Peyer's patch (tissue), 4 donors: ENCODE results near the gene KLHL13. TPM values are rescaled to one million over a fixed set of nuclear protein-coding genes. Genes with fewer than 3 reads are reported as not detected.

Experiments used
- DNase-seq, 3 donors: peaks; one replicate each; pipeline ENCODE4 v3.0.0-alpha.2; 2017 to 2019
- H3K27ac ChIP-seq, 4 donors: fragments of 200-600 bp; sonication (generic); one replicate each; pipeline ENCODE4 v1.5.1; 2016 to 2019
- H3K27me3 ChIP-seq, 2 donors: fragments of 200-600 bp; sonication (generic); one replicate each; pipeline ENCODE4 v1.5.1; 2019
- H3K36me3 ChIP-seq, 3 donors: fragments of 200-600 bp; sonication (generic); one replicate each; pipeline ENCODE4 v1.5.1; 2016 to 2019
- H3K4me1 ChIP-seq, 4 donors: fragments of 200-600 bp; sonication (generic); one replicate each; pipeline ENCODE4 v1.5.1; 2016 to 2019
- H3K4me3 ChIP-seq, 4 donors: fragments of 200-600 bp; sonication (generic); 1 replicate in 3 of 4; 2 replicates in 1 of 4; pipeline ENCODE4 v1.5.1; 2016 to 2019; ENCODE audit warnings: mild to moderate bottlenecking in 1 of 4
- H3K9me3 ChIP-seq, 4 donors: fragments of 200-600 bp; sonication (generic); one replicate each; pipeline ENCODE4 v1.5.1; 2016 to 2019; ENCODE audit warnings: mild to moderate bottlenecking in 1 of 4
- POLR2A ChIP-seq, 2 donors: fragments of 450-650 bp; IDR thresholded peaks; one replicate each; pipeline ENCODE4 v1.5.1; 2017; ENCODE audit warnings: antibody characterized with exemption in 2 of 2, mild to moderate bottlenecking in 2 of 2, moderate library complexity in 2 of 2
- total RNA-seq, 4 donors: library from RNA; depleted of rRNA; stranded (reverse); fragments of >200 nt; gene quantifications; one replicate each; pipeline ENCODE4 v1.1.0, GENCODE V29; 2016
- TF ChIP-seq, protein P1 (sequence below), 6 experiments: fragments of 450-650 bp in 4 of 6; fragments of 200-600 bp in 2 of 6; sonication (generic) in 1 of 6; IDR thresholded peaks; one replicate each; pipeline ENCODE4 v1.5.1; 2017 to 2019; ENCODE audit warnings: antibody characterized with exemption in 6 of 6, mild to moderate bottlenecking in 3 of 6, moderate library complexity in 1 of 6

KLHL13 gene
- total RNA-seq, 4 donors from 2014 or later, result 4.0 to 14.0 (median 8.1) TPM

DNA sequence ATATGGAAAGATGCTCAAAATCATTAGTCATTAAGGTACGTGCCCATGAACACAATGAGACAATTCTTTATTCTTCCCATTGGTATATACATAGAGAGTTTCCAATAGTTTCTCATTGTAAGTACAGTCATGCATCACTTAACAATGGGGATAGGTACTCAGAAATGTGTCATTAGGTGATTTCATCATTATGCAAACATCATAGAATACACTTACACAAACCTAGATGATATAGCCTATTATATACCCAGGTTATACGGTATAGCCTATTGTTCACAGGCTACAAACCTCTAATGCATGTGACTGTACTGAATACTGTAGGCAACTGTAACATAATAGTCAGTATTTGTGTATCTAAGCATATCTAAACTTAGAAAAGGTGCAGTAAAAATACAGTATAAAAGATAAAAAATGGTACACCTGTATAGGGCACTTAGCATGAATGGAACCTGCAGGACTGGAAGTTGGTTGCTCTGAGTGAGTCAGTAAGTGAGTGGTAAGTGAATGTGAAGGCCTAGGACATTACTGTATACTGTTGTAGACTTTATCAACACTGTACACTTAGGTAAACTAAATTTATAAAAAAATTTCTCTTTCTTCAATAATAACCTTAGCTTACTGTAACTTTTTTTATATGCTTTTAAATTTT is 49.6 kb downstream of the KLHL13 start:
- TF ChIP-seq POLR2A (IDR thresholded peaks at IDR 0.05), result no peak
- TF ChIP-seq, protein P1, sequence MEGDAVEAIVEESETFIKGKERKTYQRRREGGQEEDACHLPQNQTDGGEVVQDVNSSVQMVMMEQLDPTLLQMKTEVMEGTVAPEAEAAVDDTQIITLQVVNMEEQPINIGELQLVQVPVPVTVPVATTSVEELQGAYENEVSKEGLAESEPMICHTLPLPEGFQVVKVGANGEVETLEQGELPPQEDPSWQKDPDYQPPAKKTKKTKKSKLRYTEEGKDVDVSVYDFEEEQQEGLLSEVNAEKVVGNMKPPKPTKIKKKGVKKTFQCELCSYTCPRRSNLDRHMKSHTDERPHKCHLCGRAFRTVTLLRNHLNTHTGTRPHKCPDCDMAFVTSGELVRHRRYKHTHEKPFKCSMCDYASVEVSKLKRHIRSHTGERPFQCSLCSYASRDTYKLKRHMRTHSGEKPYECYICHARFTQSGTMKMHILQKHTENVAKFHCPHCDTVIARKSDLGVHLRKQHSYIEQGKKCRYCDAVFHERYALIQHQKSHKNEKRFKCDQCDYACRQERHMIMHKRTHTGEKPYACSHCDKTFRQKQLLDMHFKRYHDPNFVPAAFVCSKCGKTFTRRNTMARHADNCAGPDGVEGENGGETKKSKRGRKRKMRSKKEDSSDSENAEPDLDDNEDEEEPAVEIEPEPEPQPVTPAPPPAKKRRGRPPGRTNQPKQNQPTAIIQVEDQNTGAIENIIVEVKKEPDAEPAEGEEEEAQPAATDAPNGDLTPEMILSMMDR (IDR thresholded peaks at IDR 0.05), result no peak
- H3K27ac ChIP-seq, result no peak overlapping the region
- no peaks in the 10 kb centered on the region for H3K4me1 ChIP-seq
- H3K9me3 ChIP-seq, result no peaks in the 10 kb centered on the region
- H3K27me3 ChIP-seq, result no peaks in the 10 kb centered on the region
- no peak for DNase-seq
- H3K36me3 ChIP-seq, result no peaks in the 10 kb centered on the region
- H3K4me3 ChIP-seq, result no peak overlapping the region

DNA sequence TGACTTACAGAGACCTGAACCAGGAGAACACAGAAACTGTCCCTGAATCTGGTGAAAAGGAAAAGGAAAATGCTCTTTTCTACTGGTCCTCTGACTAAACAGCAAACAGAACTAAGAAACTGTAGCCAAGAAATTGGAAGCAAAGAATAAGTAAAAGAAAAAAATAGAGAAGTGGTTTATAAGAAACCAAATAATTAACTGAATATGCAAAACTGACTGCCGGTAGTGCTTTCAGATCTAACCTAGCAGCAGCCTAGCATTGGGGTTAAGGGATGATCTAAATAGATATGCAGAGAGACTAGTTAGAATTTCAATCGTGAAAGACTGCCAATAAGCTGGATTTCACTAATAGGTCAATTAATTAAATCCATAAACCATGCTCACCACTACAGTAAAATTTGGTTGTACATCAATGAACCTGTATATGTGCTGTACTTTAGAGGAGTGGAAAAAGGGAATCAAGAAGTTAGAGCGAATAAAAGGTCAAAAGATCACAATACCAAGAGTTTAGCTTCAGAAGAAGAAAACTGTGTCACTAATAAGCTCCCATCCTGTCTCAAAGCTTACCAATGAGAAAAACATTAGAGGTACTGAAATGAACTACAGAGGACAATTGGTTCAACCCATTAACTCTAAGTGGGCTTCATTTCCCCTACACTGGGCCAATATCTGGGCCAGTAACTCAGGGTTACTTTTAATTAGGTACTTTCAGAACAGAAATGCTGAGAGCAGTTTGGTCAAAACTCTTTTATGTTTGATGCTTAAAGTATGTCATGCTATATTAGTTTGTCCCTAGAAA is 53.6 kb downstream of the KLHL13 start:
- Histone ChIP-seq H3K4me3 (no peak overlapping the region), H3K4me1 (no peaks in the 10 kb centered on the region), H3K27me3 (no peaks in the 10 kb centered on the region), H3K36me3 (no peaks in the 10 kb centered on the region), H3K27ac (no peak overlapping the region), H3K9me3 (no peaks in the 10 kb centered on the region)
- no peak for DNase-seq
- no peak for TF ChIP-seq POLR2A (IDR thresholded peaks at IDR 0.05)
- TF ChIP-seq, protein P1 (IDR thresholded peaks at IDR 0.05), result no peak

DNA sequence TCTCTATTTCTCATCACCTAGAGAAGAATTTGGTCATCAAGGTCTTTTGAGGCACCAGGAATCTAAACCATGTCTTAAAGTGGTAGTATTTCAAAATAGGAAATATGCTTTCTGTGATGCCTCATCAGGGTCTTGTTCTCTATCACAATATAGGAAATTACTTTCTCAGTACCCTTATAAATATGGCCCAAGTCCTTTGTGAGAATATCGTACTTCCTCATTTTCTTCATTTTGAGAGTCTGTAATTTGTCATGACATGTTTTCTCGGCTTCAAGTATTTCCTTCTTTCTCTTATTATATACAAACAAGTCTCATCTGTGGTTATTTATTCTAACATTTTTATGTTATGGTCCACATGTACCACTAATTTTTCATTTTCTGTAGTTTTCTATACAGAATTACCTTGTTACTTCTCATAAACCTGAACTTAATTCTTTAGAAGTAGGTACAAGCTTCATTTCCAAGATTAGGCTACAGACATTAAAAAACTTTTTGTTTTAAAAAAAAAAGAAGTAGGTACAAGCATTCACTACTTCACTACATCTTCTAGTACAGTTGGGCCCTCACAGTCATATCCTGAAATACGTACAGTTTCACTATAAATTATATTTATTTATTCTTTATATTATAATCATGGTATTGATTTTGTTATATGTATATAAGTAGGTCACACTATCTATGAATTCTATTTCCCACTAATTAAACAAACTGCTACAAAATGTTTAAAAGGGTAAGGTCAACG is 54.4 kb downstream of the KLHL13 start:
- no peaks in the 10 kb centered on the region for H3K36me3 ChIP-seq
- DNase-seq, result no peak
- H3K4me1 ChIP-seq, result no peaks in the 10 kb centered on the region
- no peak overlapping the region for H3K4me3 ChIP-seq
- no peaks in the 10 kb centered on the region for H3K9me3 ChIP-seq
- H3K27ac ChIP-seq, result no peak overlapping the region
- H3K27me3 ChIP-seq, result no peaks in the 10 kb centered on the region
- TF ChIP-seq POLR2A (IDR thresholded peaks at IDR 0.05), result no peak
- TF ChIP-seq, protein P1 (IDR thresholded peaks at IDR 0.05), result no peak

DNA sequence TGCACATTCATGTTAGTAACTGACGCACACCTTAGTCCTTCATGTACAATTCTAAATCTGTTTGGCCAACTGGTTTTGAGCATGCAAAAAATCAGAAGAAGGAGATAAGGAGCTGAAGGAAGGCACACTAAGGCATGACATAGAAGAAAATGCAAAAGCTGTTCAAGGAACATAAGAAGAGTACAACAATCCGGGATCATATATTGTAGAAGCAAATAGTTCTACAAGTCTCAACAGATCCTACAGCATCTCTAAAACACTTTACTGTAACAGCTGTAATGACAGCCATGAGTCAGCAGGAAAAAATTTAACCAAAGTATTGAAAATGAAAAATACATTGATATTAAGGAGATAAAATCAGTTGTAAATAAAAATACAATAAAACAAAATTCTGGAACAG is 57.7 kb downstream of the KLHL13 start:
- Histone ChIP-seq H3K4me3 (no peak overlapping the region), H3K27me3 (no peaks in the 10 kb centered on the region), H3K9me3 (no peaks in the 10 kb centered on the region), H3K4me1 (no peaks in the 10 kb centered on the region), H3K27ac (no peak overlapping the region), H3K36me3 (no peaks in the 10 kb centered on the region)
- TF ChIP-seq, protein P1 (IDR thresholded peaks at IDR 0.05), result no peak
- DNase-seq, result no peak

DNA sequence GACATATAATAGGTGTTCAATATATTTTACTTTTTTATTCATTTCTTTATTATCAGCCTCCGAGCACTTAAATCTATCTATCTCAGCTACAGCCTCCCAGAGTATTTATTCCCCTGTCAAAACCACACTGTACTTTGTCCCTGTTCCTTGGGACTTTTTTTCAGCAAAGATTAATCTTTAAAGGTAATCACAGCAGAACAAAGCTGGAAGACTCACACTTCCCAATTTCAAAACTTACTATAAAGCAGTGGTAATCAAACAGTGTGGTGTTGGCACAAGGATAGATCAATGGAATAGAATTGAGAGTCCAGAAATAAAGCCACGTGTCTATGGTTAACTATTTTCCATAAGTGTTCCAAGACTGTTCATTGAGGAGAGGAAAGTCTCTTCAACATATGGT is 59.7 kb downstream of the KLHL13 start:
- no peaks in the 10 kb centered on the region for H3K36me3 ChIP-seq
- no peak for DNase-seq
- TF ChIP-seq, protein P1 (IDR thresholded peaks at IDR 0.05), result no peak
- no peak for TF ChIP-seq POLR2A (IDR thresholded peaks at IDR 0.05)
- H3K9me3 ChIP-seq, result no peaks in the 10 kb centered on the region
- H3K27ac ChIP-seq, result no peak overlapping the region
- no peak overlapping the region for H3K4me3 ChIP-seq
- H3K4me1 ChIP-seq, result no peaks in the 10 kb centered on the region
- H3K27me3 ChIP-seq, result no peaks in the 10 kb centered on the region
